ENCODE data around the gene ACSM6.

Gene ACSM6

GRCh38 chr10:95256268-95256667 lies 62.2 kb downstream of the ACSM6 start:
- Histone ChIP-seq H3K4me3 (replicated peaks; ENCODE audit: insufficient read depth, low read length) (no peak overlapping the region), H3K27me3 (ENCODE audit: insufficient read depth, poor library complexity, severe bottlenecking) (no peaks in the 10 kb centered on the region), H3K27ac (replicated peaks) (no peak overlapping the region)
- no peak for TF ChIP-seq GABPA (IDR thresholded peaks at IDR 0.05; ENCODE audit: low read depth)
- TF ChIP-seq CTCF (IDR thresholded peaks at IDR 0.05; ENCODE audit: insufficient read depth, low read length): no peak
- no peak for TF ChIP-seq SPI1 (IDR thresholded peaks at IDR 0.05; ENCODE audit: borderline replicate concordance, low read depth)
- TF ChIP-seq POLR2AphosphoS5 (IDR thresholded peaks at IDR 0.05; ENCODE audit: low read depth): no peak
- no peak for TF ChIP-seq REST (IDR thresholded peaks at IDR 0.05; ENCODE audit: insufficient replicate concordance, low read depth)
- DNase-seq (ENCODE audit: low read depth in 1 of 2, low spot score in 1 of 2): no peak

- Histone ChIP-seq H3K27ac (replicated peaks) (no peak overlapping the region), H3K27me3 (ENCODE audit: insufficient read depth, poor library complexity, severe bottlenecking) (no peaks in the 10 kb centered on the region), H3K4me3 (replicated peaks; ENCODE audit: insufficient read depth, low read length) (no peak overlapping the region)
- no peak for DNase-seq (ENCODE audit: low read depth in 1 of 2, low spot score in 1 of 2)
- TF ChIP-seq GABPA (IDR thresholded peaks at IDR 0.05; ENCODE audit: low read depth): no peak
- TF ChIP-seq POLR2AphosphoS5 (IDR thresholded peaks at IDR 0.05; ENCODE audit: low read depth): no peak
- TF ChIP-seq SPI1 (IDR thresholded peaks at IDR 0.05; ENCODE audit: borderline replicate concordance, low read depth): no peak
- no peak for TF ChIP-seq CTCF (IDR thresholded peaks at IDR 0.05; ENCODE audit: insufficient read depth, low read length)
- TF ChIP-seq REST (IDR thresholded peaks at IDR 0.05; ENCODE audit: insufficient replicate concordance, low read depth): no peak
Observed at GRCh38 chr10:95257849-95258248, 63.8 kb downstream of the ACSM6 start.

GRCh38 chr10:95260397-95260881 lies 66.4 kb downstream of the ACSM6 start:
- no peak for TF ChIP-seq POLR2AphosphoS5 (IDR thresholded peaks at IDR 0.05; ENCODE audit: low read depth)
- TF ChIP-seq GABPA (IDR thresholded peaks at IDR 0.05; ENCODE audit: low read depth): no peak
- TF ChIP-seq SPI1 (IDR thresholded peaks at IDR 0.05; ENCODE audit: borderline replicate concordance, low read depth): no peak
- no peak for TF ChIP-seq REST (IDR thresholded peaks at IDR 0.05; ENCODE audit: insufficient replicate concordance, low read depth)
- TF ChIP-seq CTCF (IDR thresholded peaks at IDR 0.05; ENCODE audit: insufficient read depth, low read length): no peak
- no peak for DNase-seq (ENCODE audit: low read depth in 1 of 2, low spot score in 1 of 2)
- H3K27me3 ChIP-seq (ENCODE audit: insufficient read depth, poor library complexity, severe bottlenecking): no peaks in the 10 kb centered on the region
- no peak overlapping the region for H3K27ac ChIP-seq (replicated peaks)
- no peak overlapping the region for H3K4me3 ChIP-seq (replicated peaks; ENCODE audit: insufficient read depth, low read length)

Data from HL-60 (cell line).